ENCODE results near the gene TRIOBP. TPM values are rescaled to one million over a fixed set of nuclear protein-coding genes. Genes with fewer than 3 reads are reported as not detected.

TRIOBP gene
- total and polyA plus RNA-seq, 2 of the 13 experiments (the other 11 are each of a cell fraction or from before 2014, with no cell fraction given) = 6.1 to 15.4 TPM

- no peak for TF ChIP-seq ZNF737 (CRISPR knock-in tag; IDR thresholded peaks at IDR 0.05; ENCODE audit: borderline replicate concordance)
- TF ChIP-seq ARID5B (CRISPR knock-in tag; IDR thresholded peaks at IDR 0.05) = 0 out of 2 replicates have a peak, but pooled peaks have one; percentile 13
- no peak for TF ChIP-seq ATF4 (CRISPR knock-in tag; IDR thresholded peaks at IDR 0.05)
- no peak for TF ChIP-seq ZFP91 (CRISPR knock-in tag; IDR thresholded peaks at IDR 0.05; ENCODE audit: borderline replicate concordance)
- TF ChIP-seq CHCHD3 (CRISPR knock-in tag; IDR thresholded peaks at IDR 0.05) = 0 out of 2 replicates have a peak, but pooled peaks have one; percentile 68
- no peak for TF ChIP-seq ZNF788 (CRISPR knock-in tag; IDR thresholded peaks at IDR 0.05; ENCODE audit: borderline replicate concordance)
- TF ChIP-seq ELF1 (CRISPR knock-in tag; IDR thresholded peaks at IDR 0.05) = no peak
- no peak for TF ChIP-seq NFE2 (CRISPR knock-in tag; IDR thresholded peaks at IDR 0.05)
- no peak for TF ChIP-seq SOX13 (IDR thresholded peaks at IDR 0.05)
- TF ChIP-seq SOX13 (CRISPR knock-in tag; conservative IDR thresholded peaks at IDR 0.05 in 1 of 2, IDR thresholded peaks at IDR 0.05 in 1 of 2) = no peak
- no peak for TF ChIP-seq DZIP1 (CRISPR knock-in tag; IDR thresholded peaks at IDR 0.05)
- no peak for TF ChIP-seq NR2F6 (IDR thresholded peaks at IDR 0.05)
- peak; percentile 29; the same call in 1 of the 2 replicates for TF ChIP-seq NR2F6 (CRISPR knock-in tag; IDR thresholded peaks at IDR 0.05)
- TF ChIP-seq RXRB (CRISPR knock-in tag; IDR thresholded peaks at IDR 0.05; ENCODE audit: borderline replicate concordance) = peak; percentile 35; the same call in 1 of the 2 replicates
- TF ChIP-seq TCF12 (IDR thresholded peaks at IDR 0.05) = no peak
- no peak for TF ChIP-seq TCF12 (CRISPR knock-in tag; IDR thresholded peaks at IDR 0.05)
- TF ChIP-seq BHLHE40 (IDR thresholded peaks at IDR 0.05; ENCODE audit: low read length) = no peak
- no peak for TF ChIP-seq SIX1 (CRISPR knock-in tag; IDR thresholded peaks at IDR 0.05; ENCODE audit: borderline replicate concordance)
- TF ChIP-seq ONECUT2 (CRISPR knock-in tag; IDR thresholded peaks at IDR 0.05) = no peak
- no peak for TF ChIP-seq ESRRA (CRISPR knock-in tag; IDR thresholded peaks at IDR 0.05; ENCODE audit: low read depth)
- no peak for TF ChIP-seq ZMAT5 (CRISPR knock-in tag; IDR thresholded peaks at IDR 0.05; ENCODE audit: borderline replicate concordance, low read depth)
These were observed 84.7 kb downstream of the TRIOBP start (continued) for GRCh38 chr22:37781434-37782059.
